Omental fat pad (tissue), 4 donors: Measurements from ENCODE around the gene ADD3. TPM values are rescaled to one million over a fixed set of nuclear protein-coding genes. Genes with fewer than 3 reads are reported as not detected.
A peak's percentile ranks its signal among the peaks of the same experiment; 100 is the strongest.

Experiments used
- ATAC-seq: fragments of 150-250 bp; one replicate; pipeline ENCODE4 v1.9.1; 2016; ENCODE audit warnings: mild to moderate bottlenecking, moderate library complexity; ENCODE audit not compliant: low FRiP score
- DNase-seq: peaks from one replicate; pipeline ENCODE4 v3.0.0-alpha.2; 2019; ENCODE audit warnings: low spot score
- CTCF ChIP-seq, 3 donors: fragments of 450-650 bp; IDR thresholded peaks; one replicate each; pipeline ENCODE4 v1.5.1; 2016 to 2017; ENCODE audit warnings: antibody characterized with exemption in 3 of 3, mild to moderate bottlenecking in 3 of 3, moderate library complexity in 2 of 3
- total RNA-seq, 4 donors: library from RNA; depleted of rRNA; stranded (reverse); fragments of >200 nt; gene quantifications; one replicate each; pipeline ENCODE4 v1.1.0, GENCODE V29; 2016

Gene ADD3
- total RNA-seq, 4 donors from 2014 or later = 85.4 to 647 (median 252) TPM

- no peak for TF ChIP-seq CTCF (IDR thresholded peaks at IDR 0.05)
- no peak for DNase-seq
- no peak for ATAC-seq
These were observed 4.8 kb upstream of the ADD3 start for GRCh38 chr10:110002801-110003523.

- DNase-seq = no peak
- ATAC-seq = no peak
- no peak for TF ChIP-seq CTCF (IDR thresholded peaks at IDR 0.05)
These were observed 4.3 kb upstream of the ADD3 start for GRCh38 chr10:110003524-110003885.

- ATAC-seq (peak; percentile 5), DNase-seq (no peak)
- no peak for TF ChIP-seq CTCF (IDR thresholded peaks at IDR 0.05)
These were observed 2.1 kb upstream of the ADD3 start for GRCh38 chr10:110005719-110006118.

GRCh38 chr10:110006358-110007160 is 1.2 kb upstream of the ADD3 start:
- ATAC-seq (peak; percentile 40), DNase-seq (no peak)
- TF ChIP-seq CTCF (IDR thresholded peaks at IDR 0.05) = no peak

GRCh38 chr10:110007161-110007700 is 553 bp upstream of the ADD3 start:
- ATAC-seq (peak; percentile 76), DNase-seq (peak; percentile 54)
- TF ChIP-seq CTCF (IDR thresholded peaks at IDR 0.05) = no peak

GRCh38 chr10:110008518-110009339 is 945 bp downstream of the ADD3 start:
- DNase-seq (no peak), ATAC-seq (no peak)
- no peak for TF ChIP-seq CTCF (IDR thresholded peaks at IDR 0.05)
